GM12878 (cell line): ENCODE results near the gene NLRC3. TPM values are rescaled to one million over a fixed set of nuclear protein-coding genes. Genes with fewer than 3 reads are reported as not detected.

ENCODE experiments used
- ASH2L ChIP-seq: fragments of 300-600, 200-600 bp; sonication (generic); IDR thresholded peaks from 2 replicates; pipeline ENCODE4 v1.6.1; 2017; ENCODE audit warnings: low read depth, mild to moderate bottlenecking, borderline replicate concordance
- CBFB ChIP-seq: IDR thresholded peaks from 2 replicates; pipeline ENCODE4 v1.6.1; 2016; ENCODE audit warnings: antibody characterized with exemption, low read depth
- GABPA ChIP-seq: IDR thresholded peaks from 2 replicates; pipeline ENCODE4 v1.6.1; 2014; ENCODE audit warnings: antibody characterized with exemption, low read depth, mild to moderate bottlenecking, inconsistent platforms
- HDAC6 ChIP-seq: fragments of 200-600 bp; sonication (generic); IDR thresholded peaks from one replicate; pipeline ENCODE4 v1.8.0; 2017; ENCODE audit warnings: antibody characterized with exemption; ENCODE audit not compliant: unreplicated experiment
- JUND ChIP-seq: IDR thresholded peaks from 2 replicates; pipeline ENCODE4 v1.6.1; 2012; ENCODE audit warnings: low read depth, mild to moderate bottlenecking, low read length, improper control_type of control experiment, moderate library complexity
- MLLT1 ChIP-seq: fragments of 450-650 bp; IDR thresholded peaks from 2 replicates; pipeline ENCODE4 v1.6.1; 2016; ENCODE audit warnings: mild to moderate bottlenecking
- MYC ChIP-seq: IDR thresholded peaks from 2 replicates; pipeline ENCODE4 v1.6.1; 2011; ENCODE audit warnings: mild to moderate bottlenecking, low read length, moderate library complexity, inconsistent platforms; ENCODE audit not compliant: insufficient read depth, insufficient replicate concordance, insufficient read length, severe bottlenecking
- NR2C1 ChIP-seq: fragments of 450-650 bp; IDR thresholded peaks from 2 replicates; pipeline ENCODE4 v1.6.1; 2017; ENCODE audit warnings: antibody characterized with exemption, mild to moderate bottlenecking, moderate library complexity
- POLR2A ChIP-seq: IDR thresholded peaks from 2 replicates; pipeline ENCODE4 v1.6.1; 2011; ENCODE audit warnings: low read depth, mild to moderate bottlenecking, low read length
- SMC3 ChIP-seq: IDR thresholded peaks from 2 replicates; pipeline ENCODE4 v1.6.1; 2011; ENCODE audit warnings: low read length, improper control_type of control experiment, borderline replicate concordance
- TCF7 ChIP-seq: IDR thresholded peaks from 2 replicates; pipeline ENCODE4 v1.6.1; 2014; ENCODE audit warnings: antibody characterized with exemption, borderline replicate concordance
- ZNF622 ChIP-seq: fragments of 450-650 bp; IDR thresholded peaks from 2 replicates; pipeline ENCODE4 v1.6.1; 2017; ENCODE audit warnings: mild to moderate bottlenecking, inconsistent platforms
- ZNF687 ChIP-seq: fragments of 450-650 bp; IDR thresholded peaks from 2 replicates; pipeline ENCODE4 v1.6.1; 2017; ENCODE audit warnings: mild to moderate bottlenecking, moderate library complexity
- polyA plus RNA-seq, 11 experiments: library from polyadenylated mRNA; depleted of rRNA in 4 of 11; unstranded in 6 of 11; stranded (reverse) in 5 of 11; fragments of >200 nt; fragmentation: Nextera tagmentation in 4 of 11; fragmentation: Illumina TruSeq in 1 of 11; extraction: Ambion mirVana in 4 of 11; extraction: Trizol in 1 of 11; gene quantifications; 1 replicate in 1 of 11; 2 replicates in 10 of 11; pipeline versions ENCODE4 v1.2.1 to v1.2.3, GENCODE V29; 2011 to 2016; ENCODE audit warnings: inconsistent platforms in 2 of 11, missing spikeins in 2 of 11, low read depth in 1 of 11
- total RNA-seq, 4 experiments: library from RNA; depleted of rRNA in 3 of 4; stranded (reverse); fragments of >200 nt in 3 of 4; fragmentation: Illumina TruSeq in 1 of 4; extraction: Trizol in 1 of 4; gene quantifications; 2 replicates each; pipeline versions ENCODE4 v1.2.1 to v1.2.3, GENCODE V29; 2013 to 2021
- TF ChIP-seq, protein P1 (sequence below): fragments of 450-650 bp; IDR thresholded peaks from 2 replicates; pipeline ENCODE4 v1.6.1; 2018; ENCODE audit warnings: borderline replicate concordance, mild to moderate bottlenecking; ENCODE audit not compliant: partially characterized antibody
- TF ChIP-seq, protein P2 (sequence below): IDR thresholded peaks from 2 replicates; pipeline ENCODE4 v1.6.1; 2011; ENCODE audit warnings: borderline replicate concordance, low read depth, mild to moderate bottlenecking, moderate library complexity, low read length; ENCODE audit not compliant: insufficient read depth, poor library complexity, severe bottlenecking
- TF ChIP-seq, protein P3 (sequence below): fragments of 450-650 bp; conservative IDR thresholded peaks from 2 replicates; pipeline ENCODE4 v1.6.1; 2017; ENCODE audit warnings: mild to moderate bottlenecking, moderate library complexity

NLRC3 gene
- total and polyA plus RNA-seq, 10 of the 15 experiments (the other 5 are each of a cell fraction or from before 2014, with no cell fraction given): 2.2 to 17.8 (median 7.6) TPM

DNA sequence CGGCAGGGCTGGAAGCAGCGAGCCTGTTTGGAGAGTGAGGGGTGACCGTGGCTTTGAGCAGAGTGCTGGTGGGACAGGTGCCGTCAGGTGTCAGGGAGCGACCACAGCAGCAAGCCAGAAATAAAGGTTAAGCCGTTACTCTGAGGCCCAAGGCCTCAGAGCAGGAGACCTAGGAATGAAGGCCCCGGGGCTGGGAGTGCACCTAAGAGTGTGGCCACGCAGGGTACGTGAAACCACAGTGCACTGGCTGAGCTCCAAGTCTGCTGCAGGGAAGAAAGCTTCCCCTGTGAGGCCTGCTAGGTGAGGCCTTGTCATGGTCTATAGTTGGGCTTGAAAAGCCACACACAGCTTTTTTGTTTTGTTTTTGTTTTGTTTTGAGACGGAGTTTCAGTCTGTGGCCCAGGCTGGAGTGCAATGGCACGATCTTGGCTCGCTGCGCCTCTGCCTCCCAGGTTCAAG lies 67.7 kb downstream of the NLRC3 start (continued):
- TF ChIP-seq, protein P1, sequence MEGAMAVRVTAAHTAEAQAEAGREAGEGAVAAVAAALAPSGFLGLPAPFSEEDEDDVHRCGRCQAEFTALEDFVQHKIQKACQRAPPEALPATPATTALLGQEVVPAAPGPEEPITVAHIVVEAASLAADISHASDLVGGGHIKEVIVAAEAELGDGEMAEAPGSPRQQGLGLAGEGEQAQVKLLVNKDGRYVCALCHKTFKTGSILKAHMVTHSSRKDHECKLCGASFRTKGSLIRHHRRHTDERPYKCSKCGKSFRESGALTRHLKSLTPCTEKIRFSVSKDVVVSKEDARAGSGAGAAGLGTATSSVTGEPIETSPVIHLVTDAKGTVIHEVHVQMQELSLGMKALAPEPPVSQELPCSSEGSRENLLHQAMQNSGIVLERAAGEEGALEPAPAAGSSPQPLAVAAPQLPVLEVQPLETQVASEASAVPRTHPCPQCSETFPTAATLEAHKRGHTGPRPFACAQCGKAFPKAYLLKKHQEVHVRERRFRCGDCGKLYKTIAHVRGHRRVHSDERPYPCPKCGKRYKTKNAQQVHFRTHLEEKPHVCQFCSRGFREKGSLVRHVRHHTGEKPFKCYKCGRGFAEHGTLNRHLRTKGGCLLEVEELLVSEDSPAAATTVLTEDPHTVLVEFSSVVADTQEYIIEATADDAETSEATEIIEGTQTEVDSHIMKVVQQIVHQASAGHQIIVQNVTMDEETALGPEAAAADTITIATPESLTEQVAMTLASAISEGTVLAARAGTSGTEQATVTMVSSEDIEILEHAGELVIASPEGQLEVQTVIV: no peak
- TF ChIP-seq CBFB (peak; percentile 89; the same call in 1 of the 2 replicates), GABPA (no peak), HDAC6 (no peak), TCF7 (peak; percentile 82), MLLT1 (peak; percentile 88), ASH2L (no peak), MYC (no peak), POLR2A (no peak), SMC3 (no peak), NR2C1 (no peak), ZNF687 (peak; percentile 81), ZNF622 (no peak), JUND (no peak)
- TF ChIP-seq, protein P2, sequence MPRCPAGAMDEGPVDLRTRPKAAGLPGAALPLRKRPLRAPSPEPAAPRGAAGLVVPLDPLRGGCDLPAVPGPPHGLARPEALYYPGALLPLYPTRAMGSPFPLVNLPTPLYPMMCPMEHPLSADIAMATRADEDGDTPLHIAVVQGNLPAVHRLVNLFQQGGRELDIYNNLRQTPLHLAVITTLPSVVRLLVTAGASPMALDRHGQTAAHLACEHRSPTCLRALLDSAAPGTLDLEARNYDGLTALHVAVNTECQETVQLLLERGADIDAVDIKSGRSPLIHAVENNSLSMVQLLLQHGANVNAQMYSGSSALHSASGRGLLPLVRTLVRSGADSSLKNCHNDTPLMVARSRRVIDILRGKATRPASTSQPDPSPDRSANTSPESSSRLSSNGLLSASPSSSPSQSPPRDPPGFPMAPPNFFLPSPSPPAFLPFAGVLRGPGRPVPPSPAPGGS: no peak
- TF ChIP-seq, protein P3, sequence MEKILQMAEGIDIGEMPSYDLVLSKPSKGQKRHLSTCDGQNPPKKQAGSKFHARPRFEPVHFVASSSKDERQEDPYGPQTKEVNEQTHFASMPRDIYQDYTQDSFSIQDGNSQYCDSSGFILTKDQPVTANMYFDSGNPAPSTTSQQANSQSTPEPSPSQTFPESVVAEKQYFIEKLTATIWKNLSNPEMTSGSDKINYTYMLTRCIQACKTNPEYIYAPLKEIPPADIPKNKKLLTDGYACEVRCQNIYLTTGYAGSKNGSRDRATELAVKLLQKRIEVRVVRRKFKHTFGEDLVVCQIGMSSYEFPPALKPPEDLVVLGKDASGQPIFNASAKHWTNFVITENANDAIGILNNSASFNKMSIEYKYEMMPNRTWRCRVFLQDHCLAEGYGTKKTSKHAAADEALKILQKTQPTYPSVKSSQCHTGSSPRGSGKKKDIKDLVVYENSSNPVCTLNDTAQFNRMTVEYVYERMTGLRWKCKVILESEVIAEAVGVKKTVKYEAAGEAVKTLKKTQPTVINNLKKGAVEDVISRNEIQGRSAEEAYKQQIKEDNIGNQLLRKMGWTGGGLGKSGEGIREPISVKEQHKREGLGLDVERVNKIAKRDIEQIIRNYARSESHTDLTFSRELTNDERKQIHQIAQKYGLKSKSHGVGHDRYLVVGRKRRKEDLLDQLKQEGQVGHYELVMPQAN: no peak
